Mesenchymal stem cell (in vitro differentiated cells and primary cell): ENCODE measurements around the gene LAMB4.

ENCODE experiments used
- DNase-seq: peaks from one replicate; pipeline ENCODE4 v3.0.0-alpha.2; 2013
- H2AFZ ChIP-seq: one replicate; pipeline ENCODE4 v1.6.1; 2013; ENCODE audit warnings: low read depth, mild to moderate bottlenecking, control low read depth, inconsistent platforms, low read length, moderate library complexity
- H2AK5ac ChIP-seq: 2 replicates; pipeline ENCODE4 v1.6.1; 2013; ENCODE audit warnings: low read length, moderate library complexity, mild to moderate bottlenecking, inconsistent platforms; ENCODE audit not compliant: severe bottlenecking
- H2BK120ac ChIP-seq: one replicate; pipeline ENCODE4 v1.6.1; 2013; ENCODE audit warnings: low read depth, mild to moderate bottlenecking, inconsistent platforms, low read length, moderate library complexity
- H2BK12ac ChIP-seq, 2 experiments: one replicate each; pipeline ENCODE4 v1.6.1; 2013; ENCODE audit warnings: inconsistent platforms in 2 of 2, low read length in 2 of 2, mild to moderate bottlenecking in 2 of 2, moderate library complexity in 2 of 2, control low read depth in 1 of 2
- H2BK15ac ChIP-seq: one replicate; pipeline ENCODE4 v1.6.1; 2013; ENCODE audit warnings: mild to moderate bottlenecking, low read depth, inconsistent platforms; ENCODE audit not compliant: poor library complexity, severe bottlenecking
- H2BK5ac ChIP-seq: 2 replicates; pipeline ENCODE4 v1.6.1; 2013; ENCODE audit warnings: low read depth, mild to moderate bottlenecking, low read length, control low read depth, inconsistent platforms; ENCODE audit not compliant: poor library complexity, severe bottlenecking
- H3K14ac ChIP-seq, 2 experiments: one replicate each; pipeline ENCODE4 v1.6.1; 2013; ENCODE audit warnings: inconsistent platforms in 2 of 2, low read length in 2 of 2, control low read depth in 1 of 2, mild to moderate bottlenecking in 1 of 2, moderate library complexity in 1 of 2
- H3K18ac ChIP-seq, 2 experiments: one replicate each; pipeline ENCODE4 v1.6.1; 2013; ENCODE audit warnings: inconsistent platforms in 2 of 2, low read length in 2 of 2, control low read depth in 1 of 2, low read depth in 1 of 2, mild to moderate bottlenecking in 1 of 2
- H3K23ac ChIP-seq, 2 experiments: one replicate each; pipeline ENCODE4 v1.6.1; 2013; ENCODE audit warnings: inconsistent platforms in 2 of 2, low read length in 2 of 2, mild to moderate bottlenecking in 2 of 2, moderate library complexity in 2 of 2, control low read depth in 1 of 2
- H3K27ac ChIP-seq: 2 replicates; pipeline ENCODE4 v1.5.1; 2013; ENCODE audit warnings: mild to moderate bottlenecking, moderate library complexity, low read length, control low read depth, inconsistent platforms; ENCODE audit not compliant: poor library complexity, severe bottlenecking
- H3K27me3 ChIP-seq, 2 experiments: 2 replicates each; pipeline versions ENCODE4 v1.6.1 to v1.7.0; 2013; ENCODE audit warnings: low read length in 2 of 2, mild to moderate bottlenecking in 2 of 2, moderate library complexity in 2 of 2, control low read depth in 1 of 2, inconsistent platforms in 1 of 2; ENCODE audit not compliant: control insufficient read depth in 1 of 2, insufficient read depth in 1 of 2
- H3K36me3 ChIP-seq, 2 experiments: 2 replicates each; pipeline versions ENCODE4 v1.6.1 to v1.7.0; 2013; ENCODE audit warnings: low read length in 2 of 2, control low read depth in 1 of 2, inconsistent platforms in 1 of 2, low read depth in 1 of 2, mild to moderate bottlenecking in 1 of 2; ENCODE audit not compliant: insufficient read depth in 2 of 2, control insufficient read depth in 1 of 2
- H3K4ac ChIP-seq, 2 experiments: one replicate each; pipeline ENCODE4 v1.6.1; 2013; ENCODE audit warnings: inconsistent platforms in 2 of 2, low read length in 2 of 2, mild to moderate bottlenecking in 2 of 2, moderate library complexity in 2 of 2, control low read depth in 1 of 2, low read depth in 1 of 2
- H3K4me1 ChIP-seq: 2 replicates; pipeline ENCODE4 v1.6.1; 2013; ENCODE audit warnings: low read depth, low read length, control low read depth; ENCODE audit not compliant: control insufficient read depth, insufficient read depth
- H3K4me2 ChIP-seq: 2 replicates; pipeline ENCODE4 v1.6.1; 2013; ENCODE audit warnings: low read length, mild to moderate bottlenecking, inconsistent platforms; ENCODE audit not compliant: poor library complexity, severe bottlenecking
- H3K4me3 ChIP-seq, 2 experiments: 2 replicates each; pipeline versions ENCODE4 v1.5.1 to v1.7.0; 2013; ENCODE audit warnings: low read length in 2 of 2, mild to moderate bottlenecking in 2 of 2, control low read depth in 1 of 2, low read depth in 1 of 2; ENCODE audit not compliant: insufficient read depth in 1 of 2
- H3K79me1 ChIP-seq: replicated peaks from 2 replicates; pipeline ENCODE4 v1.6.1; 2013; ENCODE audit warnings: mild to moderate bottlenecking, control low read depth, low read length, inconsistent platforms; ENCODE audit not compliant: poor library complexity, severe bottlenecking
- H3K9ac ChIP-seq: 2 replicates; pipeline ENCODE4 v1.7.0; 2013; ENCODE audit warnings: mild to moderate bottlenecking, low read length, moderate library complexity
- H3K9me3 ChIP-seq: 2 replicates; pipeline ENCODE4 v1.7.0; 2013; ENCODE audit warnings: mild to moderate bottlenecking, low read length; ENCODE audit not compliant: control insufficient read depth
- H4K8ac ChIP-seq: one replicate; pipeline ENCODE4 v1.6.1; 2013; ENCODE audit warnings: inconsistent platforms, mild to moderate bottlenecking, low read length, moderate library complexity
- H4K91ac ChIP-seq: one replicate; pipeline ENCODE4 v1.6.1; 2013; ENCODE audit warnings: mild to moderate bottlenecking, low read length, inconsistent platforms
- WGBS: methylation state at CpG from one replicate; pipeline ENCODE4 v1.1.7; 2013; ENCODE audit warnings: mixed read lengths; 5-methylcytosine and 5-hydroxymethylcytosine counted together

The LAMB4 gene

GRCh38 chr7:108086546-108086945, 43.6 kb downstream of the LAMB4 start:
- no peak overlapping the region for H3K4me3 ChIP-seq

GRCh38 chr7:108083980-108084379, 46.2 kb downstream of the LAMB4 start:
- Histone ChIP-seq H3K27me3 (no peaks in the 10 kb centered on the region), H2BK5ac (no peak overlapping the region), H3K79me1 (no peaks in the 10 kb centered on the region), H2BK15ac (no peak overlapping the region), H3K9me3 (peaks cover 5% of the 10 kb centered on the region), H3K4ac (no peak overlapping the region), H3K14ac (no peak overlapping the region), H3K4me2 (no peak overlapping the region), H3K4me1 (peaks cover 2% of the 10 kb centered on the region), H4K91ac (no peak overlapping the region), H3K27ac (no peak overlapping the region), H2BK120ac (no peak overlapping the region), H3K9ac (no peak overlapping the region), H4K8ac (no peak overlapping the region), H3K4me3 (no peak overlapping the region), H3K18ac (no peak overlapping the region), H3K36me3 (no peaks in the 10 kb centered on the region), H2AK5ac (no peak overlapping the region), H2BK12ac (no peak overlapping the region), H2AFZ (no peak overlapping the region), H3K23ac (no peak overlapping the region)
- DNase-seq: peak; percentile 38
- WGBS: 88% methylated on average over 1 of the region's 1 CpG

More at GRCh38 chr7:108086546-108086945, 43.6 kb downstream of the LAMB4 start:
- H3K4me2 ChIP-seq: no peak overlapping the region
- no peaks in the 10 kb centered on the region for H3K79me1 ChIP-seq
- WGBS: 89% methylated on average over 2 of the region's 2 CpGs
- peak overlapping the region; percentile 6 to 43 for H3K4ac ChIP-seq
- no peak overlapping the region for H2BK15ac ChIP-seq
- H3K14ac ChIP-seq: no peak overlapping the region
- no peaks in the 10 kb centered on the region for H3K36me3 ChIP-seq
- no peaks in the 10 kb centered on the region for H3K4me1 ChIP-seq
- H2BK120ac ChIP-seq: peak overlapping the region; percentile 55
- no peak overlapping the region for H3K23ac ChIP-seq
- H4K91ac ChIP-seq: no peak overlapping the region
- no peak overlapping the region for H2AFZ ChIP-seq
- DNase-seq: no peak
- no peak overlapping the region for H3K27ac ChIP-seq
- H3K18ac ChIP-seq: no peak overlapping the region
- H3K9ac ChIP-seq: no peak overlapping the region
- H3K27me3 ChIP-seq: no peaks in the 10 kb centered on the region
- H2BK12ac ChIP-seq: peak overlapping the region; percentile 18 to 65
- no peak overlapping the region for H2AK5ac ChIP-seq
- H3K9me3 ChIP-seq: peaks cover 3% of the 10 kb centered on the region
- no peak overlapping the region for H2BK5ac ChIP-seq
- no peak overlapping the region for H4K8ac ChIP-seq

DNA sequence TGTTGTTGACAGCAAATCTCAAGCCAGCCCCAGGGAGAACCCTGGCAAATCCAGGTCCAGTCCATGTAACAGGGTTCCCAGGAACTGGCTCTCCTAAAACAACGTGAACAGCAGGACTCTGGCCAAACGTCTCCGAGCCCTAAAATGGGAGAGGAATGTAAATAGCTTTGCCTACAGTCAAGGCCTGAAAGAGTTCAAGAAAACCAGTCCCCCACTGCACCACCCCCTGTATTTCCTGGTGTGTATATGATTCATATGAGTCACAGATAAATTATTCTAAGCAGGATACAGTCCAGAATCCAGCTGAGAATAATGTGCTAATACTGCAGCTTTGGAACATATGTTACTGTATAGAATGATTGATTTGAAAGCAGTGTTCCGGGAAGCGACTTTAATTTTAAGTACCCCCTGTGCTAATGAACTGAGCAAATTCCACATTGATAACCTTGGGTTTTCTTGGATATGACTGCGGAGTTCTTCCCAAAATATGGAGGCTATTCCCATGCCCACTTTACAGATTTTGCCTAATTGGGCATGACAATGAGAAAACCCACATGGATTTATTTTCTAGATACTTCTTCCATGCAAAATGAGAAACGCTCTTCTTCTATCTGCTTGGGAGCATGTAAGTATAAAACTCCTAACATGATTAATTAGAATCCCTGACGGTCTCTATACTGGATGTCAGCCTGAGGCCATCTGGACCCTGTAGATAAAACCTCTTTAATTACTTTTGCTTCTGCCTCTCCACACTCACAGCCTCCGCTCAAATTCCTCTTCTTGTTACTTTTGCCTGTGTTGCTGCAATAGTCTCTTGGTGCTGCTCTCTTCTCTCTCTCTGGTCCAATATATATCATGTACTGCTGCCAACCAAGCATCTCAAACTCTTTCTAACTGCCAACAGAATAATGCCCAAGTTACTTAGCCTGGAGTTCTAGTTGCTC, 50.2 kb downstream of the LAMB4 start:
- Histone ChIP-seq H3K9me3 (peaks cover 5% of the 10 kb centered on the region), H3K79me1 (no peaks in the 10 kb centered on the region), H3K4ac (no peak overlapping the region), H4K8ac (peak overlapping the region; percentile 87), H4K91ac (no peak overlapping the region), H2BK12ac (peak overlapping the region in 1 of 2 experiments; percentile 15), H3K4me2 (no peak overlapping the region), H3K23ac (no peak overlapping the region), H3K4me1 (peaks cover 5% of the 10 kb centered on the region), H3K36me3 (no peaks in the 10 kb centered on the region), H3K9ac (peak overlapping the region; percentile 24), H2AFZ (peak overlapping the region; percentile 15), H3K4me3 (no peak overlapping the region), H2BK5ac (peak overlapping the region; percentile 69), H2AK5ac (peak overlapping the region; percentile 1), H3K27me3 (no peaks in the 10 kb centered on the region), H3K18ac (peak overlapping the region; percentile 58 to 83), H3K27ac (peak overlapping the region; percentile 72), H2BK15ac (no peak overlapping the region), H3K14ac (no peak overlapping the region), H2BK120ac (peak overlapping the region; percentile 42)
- WGBS: 14% methylated on average over 9 of the region's 9 CpGs
- DNase-seq: peak; percentile 85

- Histone ChIP-seq H3K4ac (peak overlapping the region in 1 of 2 experiments; percentile 4), H3K79me1 (no peaks in the 10 kb centered on the region), H3K4me2 (no peak overlapping the region), H3K18ac (peak overlapping the region; percentile 58 to 83), H3K27me3 (no peaks in the 10 kb centered on the region), H3K23ac (no peak overlapping the region), H2BK15ac (no peak overlapping the region), H3K9ac (peak overlapping the region; percentile 24), H2BK5ac (peak overlapping the region; percentile 69), H4K8ac (peak overlapping the region; percentile 87), H2BK120ac (no peak overlapping the region), H3K14ac (no peak overlapping the region), H3K4me3 (no peak overlapping the region), H4K91ac (no peak overlapping the region), H3K27ac (peak overlapping the region; percentile 72), H3K36me3 (no peaks in the 10 kb centered on the region), H3K9me3 (peaks cover 5% of the 10 kb centered on the region), H2AFZ (peak overlapping the region; percentile 15), H2AK5ac (no peak overlapping the region), H2BK12ac (no peak overlapping the region), H3K4me1 (peaks cover 5% of the 10 kb centered on the region)
- WGBS: 88% methylated on average over 1 of the region's 1 CpG
- no peak for DNase-seq
Observed at GRCh38 chr7:108079276-108079647, 50.9 kb downstream of the LAMB4 start.
